Astrocyte (in vitro differentiated cells and primary cell): ENCODE results near the gene NOS1. TPM values are rescaled to one million over a fixed set of nuclear protein-coding genes. Genes with fewer than 3 reads are reported as not detected.

Experiments
- DNase-seq: peaks from one replicate; pipeline ENCODE4 v3.0.0-alpha.2; 2010; ENCODE audit warnings: low read depth
- FAIRE-seq: peaks from 2 replicates; lab custom pipeline; 2011; peaks lifted over from hg19 to GRCh38; lab: Jason Lieb, UNC
- H2AFZ ChIP-seq: 2 replicates; pipeline ENCODE4 v1.6.0; 2012; ENCODE audit warnings: low read depth, low read length, inconsistent platforms
- H3K27ac ChIP-seq: 2 replicates; pipeline ENCODE4 v1.5.1; 2011; ENCODE audit warnings: low read depth, low read length, inconsistent platforms
- H3K27me3 ChIP-seq: 2 replicates; pipeline ENCODE4 v1.6.0; 2011; ENCODE audit warnings: low read length, inconsistent platforms; ENCODE audit not compliant: insufficient read depth
- H3K36me3 ChIP-seq: 2 replicates; pipeline ENCODE4 v1.5.1; 2011; ENCODE audit warnings: low read length, inconsistent platforms; ENCODE audit not compliant: insufficient read depth
- H3K4me1 ChIP-seq: 2 replicates; pipeline ENCODE4 v1.5.1; 2011; ENCODE audit warnings: low read length, inconsistent platforms; ENCODE audit not compliant: insufficient read depth
- H3K4me2 ChIP-seq: 2 replicates; pipeline ENCODE4 v1.6.0; 2012; ENCODE audit warnings: low read length, inconsistent platforms
- H3K4me3 ChIP-seq: 2 replicates; pipeline ENCODE4 v1.5.1; 2011; ENCODE audit warnings: low read depth, mild to moderate bottlenecking, low read length, inconsistent platforms; ENCODE audit not compliant: insufficient read depth
- H3K79me2 ChIP-seq: 2 replicates; pipeline ENCODE4 v1.6.0; 2012; ENCODE audit warnings: mild to moderate bottlenecking, low read length, inconsistent platforms; ENCODE audit not compliant: insufficient read depth
- H3K9ac ChIP-seq: 2 replicates; pipeline ENCODE4 v1.6.0; 2012; ENCODE audit warnings: mild to moderate bottlenecking, low read length, inconsistent platforms
- H3K9me3 ChIP-seq: 2 replicates; pipeline ENCODE4 v1.5.1; 2012; ENCODE audit warnings: low read depth, mild to moderate bottlenecking, low read length, inconsistent platforms; ENCODE audit not compliant: insufficient read depth
- H4K20me1 ChIP-seq: 2 replicates; pipeline ENCODE4 v1.6.0; 2012; ENCODE audit warnings: low read length, inconsistent platforms; ENCODE audit not compliant: insufficient read depth
- H3K27ac Mint-ChIP-seq: one replicate; pipeline ENCODE4 v1.8.0; 2021; ENCODE audit warnings: mild to moderate bottlenecking, mixed read lengths; ENCODE audit not compliant: unreplicated experiment
- H3K27me3 Mint-ChIP-seq: one replicate; pipeline ENCODE4 v1.8.0; 2021; ENCODE audit warnings: low read depth, mixed read lengths; ENCODE audit not compliant: unreplicated experiment
- H3K36me3 Mint-ChIP-seq: one replicate; pipeline ENCODE4 v1.8.0; 2021; ENCODE audit warnings: low read depth, mixed read lengths; ENCODE audit not compliant: unreplicated experiment
- H3K4me1 Mint-ChIP-seq: one replicate; pipeline ENCODE4 v1.8.0; 2021; ENCODE audit warnings: low read depth, mixed read lengths; ENCODE audit not compliant: unreplicated experiment
- H3K4me3 Mint-ChIP-seq: one replicate; pipeline ENCODE4 v1.8.0; 2021; ENCODE audit warnings: mild to moderate bottlenecking, moderate library complexity, mixed read lengths; ENCODE audit not compliant: unreplicated experiment
- H3K9me3 Mint-ChIP-seq: one replicate; pipeline ENCODE4 v1.8.0; 2021; ENCODE audit warnings: mild to moderate bottlenecking, mixed read lengths; ENCODE audit not compliant: unreplicated experiment
- CTCF ChIP-seq: IDR thresholded peaks from 2 replicates; pipeline ENCODE4 v1.5.1; 2011; ENCODE audit warnings: low read depth, mild to moderate bottlenecking, inconsistent platforms, low read length, moderate library complexity; ENCODE audit not compliant: insufficient read depth
- EZH2 ChIP-seq: IDR thresholded peaks from 2 replicates; pipeline ENCODE4 v1.6.1; 2012; ENCODE audit warnings: mild to moderate bottlenecking, low read length, inconsistent platforms; ENCODE audit not compliant: insufficient read depth
- total RNA-seq: library from RNA; stranded (reverse); gene quantifications from 2 replicates; pipeline ENCODE4 v1.2.1, GENCODE V29; 2021

Gene NOS1
- total RNA-seq, 1 donor from 2014 or later, result 0.05 TPM

- Mint-ChIP-seq H3K9me3 (no peaks in the 10 kb centered on the region), H3K4me1 (no peaks in the 10 kb centered on the region), H3K27me3 (peaks cover 9% of the 10 kb centered on the region), H3K4me3 (no peak overlapping the region), H3K27ac (no peak overlapping the region), H3K36me3 (no peaks in the 10 kb centered on the region)
- Histone ChIP-seq H3K36me3 (no peaks in the 10 kb centered on the region), H4K20me1 (no peaks in the 10 kb centered on the region), H3K27me3 (peaks cover 6% of the 10 kb centered on the region), H3K9me3 (peaks cover 4% of the 10 kb centered on the region), H3K4me1 (no peaks in the 10 kb centered on the region), H3K9ac (no peak overlapping the region), H3K4me3 (no peak overlapping the region), H3K4me2 (no peak overlapping the region), H3K79me2 (no peaks in the 10 kb centered on the region), H2AFZ (no peak overlapping the region), H3K27ac (no peak overlapping the region)
- TF ChIP-seq EZH2 (no peak), CTCF (no peak)
- no peak for FAIRE-seq
- no peak for DNase-seq
These were observed 22.3 kb downstream of the NOS1 start for GRCh38 chr12:117339104-117339503.

GRCh38 chr12:117334855-117335587 lies 26.4 kb downstream of the NOS1 start:
- FAIRE-seq, result no peak
- peaks cover 2% of the 10 kb centered on the region for H3K9me3 Mint-ChIP-seq
- no peak overlapping the region for H3K4me3 Mint-ChIP-seq
- no peak overlapping the region for H3K9ac ChIP-seq
- no peaks in the 10 kb centered on the region for H3K4me1 ChIP-seq
- H3K36me3 ChIP-seq, result no peaks in the 10 kb centered on the region
- no peaks in the 10 kb centered on the region for H3K36me3 Mint-ChIP-seq
- H3K9me3 ChIP-seq, result no peaks in the 10 kb centered on the region
- H3K27me3 Mint-ChIP-seq, result peaks cover 28% of the 10 kb centered on the region
- no peak for TF ChIP-seq CTCF
- TF ChIP-seq EZH2, result no peak
- no peak overlapping the region for H3K27ac ChIP-seq
- no peaks in the 10 kb centered on the region for H3K4me1 Mint-ChIP-seq
- H3K27me3 ChIP-seq, result peaks cover 6% of the 10 kb centered on the region
- H3K79me2 ChIP-seq, result no peaks in the 10 kb centered on the region
- no peak overlapping the region for H2AFZ ChIP-seq
- H3K4me3 ChIP-seq, result no peak overlapping the region
- DNase-seq, result no peak
- H4K20me1 ChIP-seq, result no peaks in the 10 kb centered on the region
- H3K27ac Mint-ChIP-seq, result no peak overlapping the region
- no peak overlapping the region for H3K4me2 ChIP-seq

- DNase-seq (no peak), FAIRE-seq (no peak)
- no peak overlapping the region for H2AFZ ChIP-seq
- no peak overlapping the region for H3K4me3 ChIP-seq
- H3K27me3 ChIP-seq, result peaks cover 6% of the 10 kb centered on the region
- Mint-ChIP-seq H3K27me3 (peaks cover 36% of the 10 kb centered on the region), H3K9me3 (peaks cover 2% of the 10 kb centered on the region), H3K27ac (no peak overlapping the region), H3K4me3 (no peak overlapping the region), H3K4me1 (no peaks in the 10 kb centered on the region), H3K36me3 (no peaks in the 10 kb centered on the region)
- H3K79me2 ChIP-seq, result no peaks in the 10 kb centered on the region
- H4K20me1 ChIP-seq, result no peaks in the 10 kb centered on the region
- no peaks in the 10 kb centered on the region for H3K4me1 ChIP-seq
- H3K4me2 ChIP-seq, result no peak overlapping the region
- TF ChIP-seq EZH2 (no peak), CTCF (no peak)
- H3K9me3 ChIP-seq, result no peaks in the 10 kb centered on the region
- H3K36me3 ChIP-seq, result no peaks in the 10 kb centered on the region
- no peak overlapping the region for H3K27ac ChIP-seq
- no peak overlapping the region for H3K9ac ChIP-seq
These were observed 27.4 kb downstream of the NOS1 start for GRCh38 chr12:117334051-117334450.
